SK-N-SH (cell line): ENCODE results near the gene MYLK2. TPM values are rescaled to one million over a fixed set of nuclear protein-coding genes. Genes with fewer than 3 reads are reported as not detected.

Source experiments
- CTCF ChIA-PET: fragments of 300-600, 350-600 bp; formaldehyde crosslinking; extraction: SDS; loops from one replicate; lab custom pipeline; 2021; lab: Yijun Ruan, JAX
- POLR2A ChIA-PET: fragments of 350-600 bp; sonication (Branson Sonifier 250); formaldehyde crosslinking; extraction: SDS; loops from one replicate; lab custom pipeline; 2020; ENCODE audit warnings: antibody characterized with exemption, inconsistent platforms; lab: Yijun Ruan, JAX
- DNase-seq: peaks from one replicate; pipeline ENCODE4 v3.0.0; 2012
- H2AFZ ChIP-seq: fragments of 200-600 bp; sonication (generic); 2 replicates; pipeline ENCODE4 v1.8.1; 2016; ENCODE audit warnings: antibody characterized with exemption, mild to moderate bottlenecking, low read depth
- H3F3A ChIP-seq: fragments of 200-600 bp; sonication (generic); replicated peaks from 2 replicates; pipeline ENCODE3; 2016; ENCODE audit warnings: antibody characterized with exemption, mild to moderate bottlenecking; ENCODE audit not compliant: insufficient read depth
- H3K27ac ChIP-seq, 2 experiments: fragments of 200-500 bp in 1 of 2; fragments of 200-600 bp in 1 of 2; sonication (Bioruptor generic) in 1 of 2; sonication (generic), shearing (Covaris generic) in 1 of 2; 2 replicates each; pipeline versions ENCODE4 v1.5.1 to v1.6.1; 2014 to 2016; ENCODE audit warnings: low read depth in 2 of 2, inconsistent platforms in 1 of 2, low read length in 1 of 2, mild to moderate bottlenecking in 1 of 2, mixed read lengths in 1 of 2
- H3K27me3 ChIP-seq: fragments of 200-600 bp; sonication (generic), shearing (Covaris generic); 2 replicates; pipeline ENCODE4 v1.6.1; 2016; ENCODE audit warnings: mixed run types; ENCODE audit not compliant: insufficient read depth
- H3K36me3 ChIP-seq, 2 experiments: fragments of 200-500 bp in 1 of 2; fragments of 200-600 bp in 1 of 2; sonication (Bioruptor generic) in 1 of 2; sonication (generic) in 1 of 2; replicated peaks in 1 of 2; 2 replicates each; pipeline versions ENCODE3 to v1.5.1; 2014 to 2016; ENCODE audit warnings: low read length in 1 of 2, mild to moderate bottlenecking in 1 of 2; ENCODE audit not compliant: insufficient read depth in 2 of 2, control insufficient read depth in 1 of 2
- H3K4me1 ChIP-seq, 2 experiments: fragments of 200-500 bp in 1 of 2; fragments of 200-600 bp in 1 of 2; sonication (Bioruptor generic) in 1 of 2; sonication (generic), shearing (Covaris generic) in 1 of 2; 2 replicates each; pipeline versions ENCODE4 v1.5.1 to v1.6.1; 2014 to 2016; ENCODE audit warnings: low read depth in 1 of 2, low read length in 1 of 2, mixed run types in 1 of 2; ENCODE audit not compliant: insufficient read depth in 2 of 2, control insufficient read depth in 1 of 2
- H3K4me2 ChIP-seq: fragments of 200-600 bp; sonication (generic), shearing (Covaris generic); 2 replicates; pipeline ENCODE4 v1.6.1; 2017; ENCODE audit warnings: mixed run types
- H3K4me3 ChIP-seq, 2 experiments: fragments of 200-500 bp in 1 of 2; fragments of 200-600 bp in 1 of 2; sonication (Bioruptor generic) in 1 of 2; sonication (generic), shearing (Covaris generic) in 1 of 2; 2 replicates each; pipeline versions ENCODE4 v1.5.1 to v1.8.1; 2014 to 2016; ENCODE audit warnings: low read depth in 2 of 2, inconsistent platforms in 1 of 2, low read length in 1 of 2, mild to moderate bottlenecking in 1 of 2, mixed read lengths in 1 of 2, moderate library complexity in 1 of 2
- H3K79me2 ChIP-seq: fragments of 200-600 bp; sonication (generic); 2 replicates; pipeline ENCODE4 v1.8.1; 2017; ENCODE audit warnings: mild to moderate bottlenecking; ENCODE audit not compliant: insufficient read depth
- H3K9ac ChIP-seq: fragments of 200-600 bp; sonication (generic); 2 replicates; pipeline ENCODE4 v1.6.1; 2017; ENCODE audit warnings: mixed run types
- H3K9me2 ChIP-seq: fragments of 200-600 bp; sonication (generic); 2 replicates; pipeline ENCODE4 v1.6.1; 2017; ENCODE audit warnings: mixed run types
- H3K9me3 ChIP-seq: fragments of 200-600 bp; sonication (generic); 2 replicates; pipeline ENCODE4 v1.6.1; 2017; ENCODE audit warnings: mixed run types, mild to moderate bottlenecking, moderate library complexity
- H4K20me1 ChIP-seq: fragments of 200-600 bp; sonication (generic); 2 replicates; pipeline ENCODE4 v1.6.1; 2017; ENCODE audit warnings: mild to moderate bottlenecking, mixed run types; ENCODE audit not compliant: insufficient read depth
- FOSL2 ChIP-seq: IDR thresholded peaks from 2 replicates; pipeline ENCODE4 v1.4.0; 2012; ENCODE audit warnings: low read depth, mild to moderate bottlenecking, moderate library complexity, borderline replicate concordance
- JUND ChIP-seq: IDR thresholded peaks from 2 replicates; pipeline ENCODE4 v1.4.0; 2012
- MAX ChIP-seq: IDR thresholded peaks from 2 replicates; pipeline ENCODE4 v1.4.0; 2012; ENCODE audit warnings: low read depth
- NFIC ChIP-seq: IDR thresholded peaks from 2 replicates; pipeline ENCODE4 v1.4.0; 2012; ENCODE audit warnings: borderline replicate concordance
- PBX3 ChIP-seq: IDR thresholded peaks from 2 replicates; pipeline ENCODE4; 2012
- POLR2AphosphoS5 ChIP-seq: IDR thresholded peaks from 2 replicates; pipeline ENCODE4 v1.6.1; 2012; ENCODE audit warnings: low read depth, low read length
- REST ChIP-seq: IDR thresholded peaks from 2 replicates; pipeline ENCODE4 v1.6.1; 2012; ENCODE audit warnings: mild to moderate bottlenecking, low read depth, low read length, moderate library complexity
- SMC3 ChIP-seq: IDR thresholded peaks from 2 replicates; pipeline ENCODE4 v1.6.1; 2012; ENCODE audit warnings: low read depth, low read length, improper control_type of control experiment
- TEAD4 ChIP-seq: IDR thresholded peaks from 2 replicates; pipeline ENCODE4 v1.4.0; 2012; ENCODE audit warnings: mild to moderate bottlenecking, borderline replicate concordance; ENCODE audit not compliant: insufficient read depth
- USF2 ChIP-seq: fragments of 150-350 bp; IDR thresholded peaks from 2 replicates; pipeline ENCODE4 v1.6.1; 2017; ENCODE audit warnings: antibody characterized with exemption, low read length, low read depth, borderline replicate concordance
- polyA plus RNA-seq, 3 experiments: library from polyadenylated mRNA; depleted of rRNA; stranded (reverse); fragments of >200 nt; gene quantifications; 2 replicates each; pipeline ENCODE4 v1.2.3, GENCODE V29; 2012

MYLK2 gene
- polyA plus RNA-seq, 1 of the 3 experiments (the other 2 are of a cell fraction), result 0.21 TPM

GRCh38 chr20:31877684-31878083 is 58.5 kb downstream of the MYLK2 start:
- H3K36me3 ChIP-seq, result no peaks in the 10 kb centered on the region
- H3K27ac ChIP-seq, result no peak overlapping the region
- H3K27me3 ChIP-seq, result no peaks in the 10 kb centered on the region
- DNase-seq, result no peak
- no peaks in the 10 kb centered on the region for H3K9me2 ChIP-seq
- H3K79me2 ChIP-seq, result no peaks in the 10 kb centered on the region
- H3K4me1 ChIP-seq, result no peaks in the 10 kb centered on the region; a peak in 1 of 4 replicates
- H4K20me1 ChIP-seq, result no peaks in the 10 kb centered on the region
- peaks cover 7% of the 10 kb centered on the region for H3K9me3 ChIP-seq
- ChIA-PET CTCF (interaction anchor here (3.7 kb wide), 1 partner anchor 25 kb away, joined by 13 read pairs; no protein-coding TSS in a partner anchor), POLR2A (no interaction called here)
- H2AFZ ChIP-seq, result no peak overlapping the region
- TF ChIP-seq TEAD4 (no peak), MAX (no peak), USF2 (no peak), SMC3 (no peak), JUND (no peak), NFIC (no peak), FOSL2 (no peak), POLR2AphosphoS5 (no peak), PBX3 (no peak), REST (no peak)
- H3K4me2 ChIP-seq, result no peak overlapping the region
- no peak overlapping the region for H3K9ac ChIP-seq
- peaks cover 7% of the 10 kb centered on the region for H3F3A ChIP-seq
- no peak overlapping the region for H3K4me3 ChIP-seq
